RPMI8226 (cell line): Measurements from ENCODE around the gene ATP2B2.

Experiments used
- DNase-seq: peaks from one replicate; pipeline ENCODE4 v3.0.0-alpha.2; 2015

Gene ATP2B2

DNA sequence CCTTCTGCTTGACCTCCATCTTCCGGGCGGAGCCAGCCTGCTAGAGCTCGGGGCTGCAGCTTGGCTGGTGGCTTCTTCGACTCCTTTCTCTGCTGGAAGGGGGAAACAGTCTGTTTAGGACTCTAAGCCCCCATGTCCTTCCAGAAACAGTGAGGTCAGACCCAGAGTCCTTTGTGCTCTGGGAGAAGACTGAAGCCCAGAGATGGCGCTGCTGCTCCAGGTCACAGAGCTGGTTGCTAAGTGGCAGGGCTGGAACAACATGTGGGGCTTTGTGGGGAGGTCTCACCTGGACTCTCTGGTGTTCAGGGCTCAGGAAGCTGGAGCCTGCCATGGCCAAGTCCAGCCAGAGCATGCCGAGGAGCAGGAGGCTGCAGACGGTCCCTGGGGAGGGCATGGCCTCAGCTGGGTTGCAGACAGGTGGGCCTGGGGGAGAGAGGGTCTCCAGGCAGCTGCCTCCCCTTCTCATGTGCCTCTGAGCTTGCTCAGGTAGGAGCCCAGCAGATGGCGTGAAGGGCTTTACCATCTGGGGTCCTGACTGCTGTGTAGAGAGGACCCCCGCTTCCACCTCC is 215.5 kb downstream of the ATP2B2 start:
- DNase-seq, result no peak

DNA sequence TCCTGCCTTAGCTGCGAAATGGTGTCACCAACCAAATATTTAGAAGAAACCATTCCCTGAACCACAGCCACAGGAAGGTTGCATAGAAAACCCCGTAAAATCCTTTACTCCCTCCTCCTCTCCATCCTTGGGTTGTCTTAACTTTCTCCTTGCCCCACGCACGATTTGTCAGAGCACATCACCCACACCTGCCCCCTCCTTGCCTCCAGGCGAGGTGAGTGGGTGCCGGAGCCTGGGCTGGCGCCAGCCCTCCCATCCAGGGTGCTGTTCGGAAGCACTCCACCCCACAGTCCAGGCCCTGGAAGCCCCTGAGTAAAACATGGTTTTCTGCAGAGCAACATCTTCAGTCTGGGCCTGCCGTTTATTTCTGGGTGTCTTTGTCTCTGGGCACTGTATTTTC is 216.3 kb downstream of the ATP2B2 start:
- DNase-seq, result no peak

DNA sequence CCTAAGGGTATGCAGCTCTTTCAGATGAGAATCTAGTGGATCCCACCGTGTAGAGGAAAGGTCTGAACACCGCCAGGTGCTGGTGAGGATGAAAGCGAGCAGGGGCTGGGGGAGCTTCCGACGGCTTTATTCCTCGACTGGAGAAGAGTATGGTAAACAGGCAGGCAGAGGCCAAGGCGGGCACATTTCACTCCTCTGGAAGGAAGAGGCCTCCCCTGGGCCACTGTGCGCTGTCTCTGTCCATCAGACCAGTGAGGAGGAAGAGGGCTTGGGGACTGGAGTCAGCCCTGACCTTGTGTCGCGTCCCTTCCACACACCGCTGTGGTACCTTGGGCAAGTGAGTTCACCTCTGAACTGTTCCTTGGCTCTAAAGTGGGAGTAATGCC is 216.8 kb downstream of the ATP2B2 start:
- DNase-seq, result no peak

DNA sequence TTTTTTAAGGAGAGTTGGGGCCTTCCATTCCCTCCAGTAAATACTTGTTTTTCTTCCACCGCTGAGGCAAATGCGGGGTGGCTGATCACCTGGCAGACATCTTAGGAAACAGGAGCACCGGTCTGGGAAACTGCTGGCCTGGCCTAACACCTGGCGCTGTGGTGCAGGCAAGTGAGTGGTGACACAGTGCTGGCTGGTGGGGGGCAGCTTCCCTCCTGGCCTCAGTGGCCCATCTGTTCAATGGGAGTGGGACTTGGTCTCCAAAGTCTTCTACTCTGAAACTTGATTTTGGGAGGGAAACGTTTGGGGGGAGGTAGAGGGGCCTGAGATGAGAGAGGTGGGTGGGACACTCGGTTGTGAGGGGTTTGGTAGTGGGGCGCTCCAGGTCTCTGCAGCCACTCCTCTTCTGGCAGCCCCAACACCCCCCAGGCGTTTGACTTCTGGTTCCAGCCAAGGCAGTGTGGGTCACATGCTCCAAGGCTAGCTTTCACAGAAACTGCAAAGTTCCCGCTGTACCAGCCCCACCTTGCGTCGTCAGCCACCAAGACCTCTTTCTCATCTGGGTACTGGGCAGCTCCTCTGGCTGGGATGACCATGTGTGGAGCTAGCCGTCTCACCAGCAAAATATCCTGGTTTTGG is 217.3 kb downstream of the ATP2B2 start:
- DNase-seq, result no peak

DNA sequence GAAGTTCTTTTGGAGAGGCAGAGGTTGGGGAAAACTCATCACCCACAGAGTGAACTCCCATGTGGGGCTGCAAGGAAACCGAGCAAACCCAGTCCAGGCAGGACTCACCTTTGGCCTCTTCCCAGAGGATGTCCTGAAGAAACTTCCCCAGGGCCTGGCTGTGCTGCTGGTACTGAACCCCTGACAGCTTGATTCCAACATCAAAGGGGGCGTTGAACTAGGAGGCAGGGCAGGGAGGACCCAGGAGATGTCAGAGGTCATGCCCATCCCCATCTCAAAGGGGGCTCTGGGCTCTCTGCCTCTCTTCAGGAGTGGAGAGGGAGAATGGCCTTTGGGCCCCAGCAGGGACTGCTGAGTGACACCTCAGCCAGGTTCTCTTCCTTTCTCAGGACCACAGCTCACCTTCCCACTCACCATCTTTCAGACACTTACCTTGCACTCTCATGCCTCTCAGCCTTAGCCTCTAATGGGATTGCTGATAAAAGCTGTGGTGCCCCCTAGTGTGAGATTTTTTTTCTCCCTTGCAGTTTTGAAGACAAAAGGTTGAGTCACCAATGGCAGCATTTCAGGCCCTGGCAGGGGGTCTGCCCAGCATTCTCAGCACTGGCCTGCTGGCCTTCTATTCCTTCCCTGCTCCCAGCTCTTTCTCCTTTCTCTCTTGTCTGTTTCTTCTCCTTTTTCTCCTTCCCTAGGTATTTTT is 218.6 kb downstream of the ATP2B2 start:
- no peak for DNase-seq

DNA sequence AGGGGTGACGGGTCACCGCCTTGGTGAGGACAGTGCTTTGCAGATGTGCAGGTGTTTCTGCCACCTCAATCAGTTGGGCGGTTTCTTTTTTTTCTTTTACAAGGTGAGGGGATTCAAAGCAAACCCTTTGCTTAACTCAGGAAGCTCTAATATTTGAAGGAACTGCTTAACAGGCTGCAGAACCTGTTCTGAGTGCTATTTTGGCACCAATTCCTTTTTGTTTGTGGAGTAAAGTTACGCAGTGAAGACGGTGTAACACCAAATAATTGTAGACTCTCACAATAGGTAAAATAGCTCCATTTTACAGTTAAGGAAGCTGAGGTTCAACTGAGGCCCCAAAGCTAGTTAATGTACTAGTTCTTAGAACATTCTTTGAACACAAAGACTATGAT is 219.3 kb downstream of the ATP2B2 start:
- no peak for DNase-seq

DNA sequence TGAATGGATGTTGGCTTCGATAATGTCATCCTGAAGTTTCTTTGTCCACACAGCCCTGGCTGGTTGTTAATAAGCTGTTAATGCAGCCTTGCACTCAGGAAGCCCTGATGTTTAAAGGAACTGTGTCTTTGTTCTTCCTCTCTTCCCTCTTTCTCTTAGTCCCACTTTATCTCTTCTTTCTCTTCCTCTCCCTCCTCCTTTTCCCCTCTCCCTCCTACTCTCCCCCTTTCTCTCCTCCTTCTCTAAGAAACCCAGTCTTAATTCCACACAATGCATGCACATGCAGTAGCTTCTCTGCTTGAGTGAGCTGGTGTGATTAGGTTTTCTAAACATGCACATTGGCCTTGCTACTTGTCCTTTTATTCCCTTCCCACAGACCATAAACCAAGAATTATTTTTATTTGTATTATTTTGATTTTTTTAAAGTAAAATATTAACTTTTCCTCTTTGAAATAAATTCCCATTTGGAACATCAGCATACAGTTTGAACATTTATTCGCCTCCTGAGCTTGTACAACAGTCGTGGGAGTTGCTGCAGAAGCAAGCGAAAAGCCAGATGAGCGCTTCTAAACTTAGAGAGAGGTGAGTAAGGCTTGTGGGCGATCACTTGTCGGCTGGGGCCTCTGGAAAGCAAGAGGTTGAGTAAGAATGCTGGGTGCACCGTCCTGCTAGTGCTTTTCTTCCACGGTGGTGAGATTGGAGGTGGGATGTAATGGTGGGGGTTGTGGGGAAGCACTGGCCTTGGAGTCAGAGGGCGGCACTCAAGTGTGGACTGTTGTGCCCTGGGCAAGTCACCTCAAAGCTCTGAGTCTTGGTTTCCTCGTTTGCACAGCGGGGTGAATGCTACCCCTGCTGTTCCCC is 219.9 kb downstream of the ATP2B2 start:
- no peak for DNase-seq

DNA sequence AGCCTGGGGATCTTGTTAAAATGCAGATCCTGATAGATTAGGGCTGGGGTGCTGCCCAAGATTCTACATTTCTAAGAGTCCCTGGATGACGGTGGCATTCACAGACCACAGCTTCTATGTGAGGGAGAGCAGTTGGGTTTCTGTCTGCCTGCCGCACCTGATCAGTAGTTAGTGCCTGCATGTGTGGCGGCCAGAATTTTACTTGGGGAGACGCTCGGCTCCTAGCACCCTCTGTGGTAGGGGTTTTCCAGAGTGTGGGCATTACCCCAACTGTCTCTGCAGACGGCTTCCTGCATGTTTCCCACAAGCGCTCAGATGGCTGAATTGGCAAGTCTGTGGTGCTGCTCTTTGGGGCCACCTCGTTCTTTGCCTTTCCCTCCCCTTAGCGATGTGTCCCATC is 220.9 kb downstream of the ATP2B2 start:
- no peak for DNase-seq

DNA sequence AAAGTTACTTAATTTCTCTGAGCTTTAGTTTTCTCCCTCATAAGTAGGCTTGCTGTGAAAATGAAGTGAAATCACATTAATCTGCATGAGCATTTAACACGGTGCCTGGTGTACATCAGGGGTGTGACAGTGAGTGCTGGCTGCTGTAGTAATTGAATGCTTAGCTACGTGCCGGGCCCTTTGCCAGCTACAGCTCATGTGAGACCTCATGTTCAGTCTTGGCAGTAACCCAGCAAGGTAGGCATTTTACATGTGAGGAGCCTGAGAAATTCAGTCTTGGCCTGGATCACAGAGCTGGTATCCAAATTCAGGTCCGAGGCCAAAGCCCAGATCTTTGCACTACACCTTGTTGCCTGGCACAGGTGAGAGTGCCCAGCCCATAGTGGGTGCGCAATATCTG is 221.7 kb downstream of the ATP2B2 start:
- DNase-seq, result peak; percentile 30

DNA sequence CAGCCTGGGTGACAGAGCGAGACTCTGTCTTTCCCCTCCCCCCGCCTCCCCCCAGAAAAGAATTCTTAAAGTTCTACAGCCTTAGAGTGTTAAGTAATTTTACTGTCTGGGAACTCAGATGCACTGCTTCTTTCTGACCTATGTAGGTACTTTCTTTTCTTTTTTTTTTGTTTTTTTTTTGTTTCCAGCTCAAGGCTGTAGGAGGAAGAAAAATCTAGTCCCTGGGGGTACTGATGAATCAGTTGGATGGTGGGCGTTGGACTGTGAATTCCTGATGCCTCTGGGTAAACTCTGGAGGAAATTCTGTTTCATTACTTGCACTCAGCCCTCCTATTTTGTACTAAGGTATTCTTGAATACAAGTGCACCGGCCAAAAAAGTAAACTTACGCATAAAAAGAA is 223.4 kb downstream of the ATP2B2 start:
- DNase-seq, result no peak

DNA sequence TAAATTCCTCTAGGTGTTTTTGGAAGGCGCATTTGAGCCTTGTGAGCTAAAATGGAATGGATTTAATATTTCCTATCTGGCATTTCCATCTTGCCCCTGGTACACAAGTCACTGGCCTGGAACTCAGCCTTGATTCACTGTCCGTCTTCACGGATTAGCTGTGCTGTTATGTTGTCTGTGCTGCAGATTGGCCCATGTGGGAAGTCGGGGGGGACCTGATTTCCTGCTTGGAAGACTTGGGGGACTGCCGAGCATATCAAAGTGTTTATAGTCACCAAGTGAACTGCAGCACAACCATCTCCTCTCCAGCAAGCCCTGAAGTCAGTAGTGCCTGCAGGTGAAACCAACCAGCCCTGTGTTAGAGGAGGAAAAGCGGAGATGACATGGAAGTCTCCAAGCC is 224.8 kb downstream of the ATP2B2 start:
- DNase-seq, result no peak

DNA sequence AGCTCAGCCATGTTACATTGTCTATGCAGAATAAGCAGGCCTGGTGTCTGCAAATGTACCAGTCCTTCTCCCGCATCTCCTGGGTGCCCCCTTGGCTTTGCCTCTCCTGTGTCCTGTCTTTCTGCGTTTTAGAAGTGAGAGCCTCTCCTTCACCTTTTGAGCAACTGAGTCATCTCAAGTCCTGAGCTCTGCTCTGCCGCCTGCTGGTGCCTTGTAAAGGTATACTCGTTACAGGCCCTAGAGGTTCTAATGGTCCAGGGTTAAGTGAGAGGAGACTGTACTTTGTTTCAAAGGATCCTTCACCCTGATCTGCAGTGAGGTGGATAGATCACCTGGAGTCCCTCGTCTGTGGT is 225.2 kb downstream of the ATP2B2 start:
- DNase-seq, result no peak

DNA sequence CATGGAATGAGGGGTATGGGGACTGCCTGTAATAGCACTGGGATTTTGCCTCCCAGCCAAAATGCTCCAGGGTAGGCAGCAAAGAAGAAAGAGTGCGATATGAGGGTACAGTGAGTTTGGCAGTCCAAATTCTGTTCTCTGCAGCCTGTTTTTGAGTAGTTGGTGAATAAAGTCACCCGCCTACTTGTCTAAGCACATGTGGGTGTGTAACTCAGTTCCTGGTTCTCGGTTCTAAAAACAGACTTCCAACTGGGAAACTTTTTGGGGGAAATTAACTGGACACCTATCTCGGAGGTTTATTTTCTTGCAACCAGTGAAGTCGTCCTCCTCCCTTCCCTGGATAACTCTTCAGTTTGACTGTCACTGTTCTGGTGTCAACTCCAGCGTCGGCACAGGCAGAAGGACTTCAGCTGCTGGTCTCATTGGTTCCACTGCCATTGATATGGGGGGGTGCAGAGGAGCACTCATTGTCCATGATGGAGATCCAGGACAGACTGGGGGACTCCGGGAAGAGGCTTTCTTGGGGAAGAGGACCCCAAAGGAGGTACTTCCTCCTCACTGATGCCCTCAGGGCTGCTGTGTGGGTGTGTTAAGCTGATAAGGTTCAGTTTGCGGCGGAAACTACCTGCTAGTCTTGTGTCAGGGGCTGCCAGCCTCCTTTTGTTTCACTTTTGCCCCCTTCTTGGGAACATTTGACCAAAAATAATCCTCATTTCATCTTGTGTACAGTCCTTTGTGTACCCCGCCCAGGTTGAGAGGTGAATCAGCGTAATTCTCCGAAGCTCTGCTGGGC is 225.8 kb downstream of the ATP2B2 start:
- no peak for DNase-seq

DNA sequence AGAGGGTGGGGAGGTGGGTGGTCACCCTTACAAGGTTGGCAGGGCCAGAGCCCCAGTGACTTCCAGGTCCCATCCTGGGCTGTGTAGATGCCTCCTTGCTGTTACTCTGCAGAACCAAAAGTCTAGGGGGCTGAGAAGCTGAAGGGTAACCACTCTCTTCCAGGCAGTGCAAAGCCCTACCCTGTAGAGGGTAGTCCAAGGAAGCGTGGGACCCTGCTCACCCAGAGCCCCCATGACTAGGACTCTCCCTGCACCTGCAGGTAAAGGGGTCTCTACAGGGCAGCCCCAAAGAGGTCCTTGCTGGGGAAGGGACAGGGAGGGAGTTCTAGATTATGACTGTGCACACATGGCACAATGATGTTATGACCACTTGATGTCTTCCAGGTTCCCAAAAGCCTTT is 226.9 kb downstream of the ATP2B2 start:
- DNase-seq, result no peak

DNA sequence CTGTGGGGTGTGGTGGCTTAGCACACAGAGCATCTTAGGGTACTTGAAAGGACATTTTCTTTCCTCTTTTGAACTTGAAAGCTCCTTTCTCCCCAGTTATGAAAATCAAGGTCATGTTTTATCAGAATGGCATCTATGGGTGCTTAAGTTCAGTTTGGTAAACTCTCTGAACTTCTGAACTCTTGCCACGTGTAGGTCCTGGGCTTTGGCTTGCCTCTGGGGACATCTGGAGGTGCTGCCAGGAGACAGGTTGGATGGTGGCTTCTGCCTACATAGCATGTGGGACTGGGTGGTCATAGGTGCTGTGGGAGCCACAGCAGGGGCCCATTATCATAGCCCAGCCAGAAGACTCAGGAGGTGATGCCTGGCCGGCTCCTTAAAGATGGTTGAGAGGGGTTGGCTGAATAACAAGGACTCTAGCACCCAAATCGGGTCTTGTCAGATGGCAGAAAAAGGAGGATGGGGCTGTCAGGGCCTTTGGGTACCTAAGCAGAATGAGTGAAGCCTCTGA is 228.2 kb downstream of the ATP2B2 start:
- no peak for DNase-seq

DNA sequence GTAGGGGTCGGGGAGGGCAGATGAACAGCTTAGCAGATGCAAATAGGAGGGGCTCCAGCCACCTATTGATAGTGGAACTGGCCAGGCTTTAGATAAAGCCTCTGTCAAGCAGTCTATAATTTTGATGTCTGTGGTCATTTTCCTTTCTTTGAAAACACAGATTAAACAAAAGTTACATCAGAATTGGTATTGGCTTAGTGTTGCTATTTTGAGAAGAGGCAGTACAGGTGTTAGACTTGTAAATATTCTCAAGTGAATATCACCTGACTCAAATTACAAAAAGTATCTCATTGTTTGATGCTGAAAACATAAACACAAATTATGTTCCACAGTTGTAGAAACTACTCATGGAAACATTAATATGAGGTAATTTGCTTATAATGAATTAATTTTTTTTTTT is 230.8 kb downstream of the ATP2B2 start:
- DNase-seq, result no peak
